SJSA1 (cell line): ENCODE results near the gene KCNMB3. TPM values are rescaled to one million over a fixed set of nuclear protein-coding genes. Genes with fewer than 3 reads are reported as not detected.
"Not testable (repeated sequence)": the region's sequence is repeated elsewhere in the genome, so short reads cannot be mapped to it uniquely, and the experiment has no call there.

Source experiments
- DNase-seq, 2 experiments: peaks; one replicate each; pipeline ENCODE4 v3.0.0-alpha.2; 2015 to 2020; ENCODE audit warnings: low spot score in 2 of 2, low read depth in 1 of 2
- H3K27ac ChIP-seq: fragments of 250-450 bp; sonication (Bioruptor Pico); 2 replicates; pipeline ENCODE4 v1.5.1; 2020; ENCODE audit warnings: mild to moderate bottlenecking, moderate library complexity
- H3K27me3 ChIP-seq: fragments of 250-450 bp; sonication (Bioruptor Pico); replicated peaks from 2 replicates; pipeline ENCODE4 v1.5.1; 2020; ENCODE audit warnings: mild to moderate bottlenecking, moderate library complexity
- H3K36me3 ChIP-seq: fragments of 250-450 bp; sonication (Bioruptor Pico); 2 replicates; pipeline ENCODE4 v1.5.1; 2020; ENCODE audit warnings: mild to moderate bottlenecking
- H3K4me1 ChIP-seq: fragments of 250-450 bp; sonication (Bioruptor Pico); replicated peaks from 2 replicates; pipeline ENCODE4 v1.6.1; 2021; ENCODE audit warnings: mild to moderate bottlenecking
- H3K4me3 ChIP-seq: fragments of 250-450 bp; sonication (Bioruptor Pico); 2 replicates; pipeline ENCODE4 v1.5.1; 2020; ENCODE audit warnings: mild to moderate bottlenecking
- H3K9me3 ChIP-seq: fragments of 250-450 bp; sonication (Bioruptor Pico); replicated peaks from 2 replicates; pipeline ENCODE4 v1.5.1; 2020; ENCODE audit warnings: mild to moderate bottlenecking
- total RNA-seq: library from RNA; depleted of rRNA; stranded (reverse); fragments of >200 nt; shearing (Covaris generic); gene quantifications from 2 replicates; pipeline ENCODE4 v1.2.3, GENCODE V29; 2014

KCNMB3 gene
- total RNA-seq, 1 experiment from 2014 or later: 2.7 TPM

DNA sequence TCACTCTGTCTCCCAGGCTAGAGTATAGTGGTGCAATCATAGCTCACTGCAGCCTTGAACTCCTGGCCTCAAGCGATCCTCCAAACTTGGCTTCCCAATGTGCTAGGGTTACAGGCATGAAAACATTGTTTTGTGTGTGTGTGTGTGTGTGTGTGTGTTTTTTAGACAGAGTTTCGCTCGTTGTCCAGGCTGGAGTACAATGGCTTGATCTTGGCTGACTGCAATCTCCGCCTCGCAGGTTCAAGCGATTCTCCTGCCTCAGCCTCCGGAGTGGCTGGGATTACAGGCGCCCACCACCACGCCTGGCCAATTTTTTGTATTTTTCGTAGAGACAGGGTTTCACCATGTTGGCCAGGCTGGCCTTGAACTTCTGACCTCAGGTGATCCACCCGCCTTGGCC, 6.8 kb upstream of the KCNMB3 start:
- H3K36me3 ChIP-seq, H3K27ac ChIP-seq, H3K4me1 ChIP-seq, DNase-seq, H3K27me3 ChIP-seq, H3K9me3 ChIP-seq, H3K4me3 ChIP-seq: not testable (repeated sequence)

DNA sequence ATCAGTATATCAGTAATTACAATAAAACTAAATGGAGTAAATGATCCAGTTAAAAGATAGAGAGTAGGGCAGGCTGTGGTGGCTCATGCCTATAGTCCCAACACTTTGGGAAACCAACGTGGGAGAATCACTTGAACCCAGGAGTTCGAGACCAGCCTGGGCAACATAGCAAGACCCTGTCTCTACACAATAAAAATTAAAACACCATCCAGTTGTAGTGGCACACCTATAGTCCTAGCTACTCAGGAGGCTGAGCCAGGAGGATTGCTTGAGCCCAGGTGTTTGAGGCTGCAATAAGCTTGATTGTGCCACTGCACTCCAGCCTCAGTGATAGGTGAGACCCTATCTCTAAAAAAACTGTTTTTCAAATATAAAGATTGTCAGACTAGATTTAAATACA, 5.9 kb upstream of the KCNMB3 start:
- DNase-seq: no peak
- H3K4me3 ChIP-seq: no peak overlapping the region
- peaks cover 8% of the 10 kb centered on the region for H3K4me1 ChIP-seq
- H3K9me3 ChIP-seq: peaks cover 9% of the 10 kb centered on the region
- no peaks in the 10 kb centered on the region for H3K27me3 ChIP-seq
- H3K36me3 ChIP-seq: no peaks in the 10 kb centered on the region
- H3K27ac ChIP-seq: no peak overlapping the region

DNA sequence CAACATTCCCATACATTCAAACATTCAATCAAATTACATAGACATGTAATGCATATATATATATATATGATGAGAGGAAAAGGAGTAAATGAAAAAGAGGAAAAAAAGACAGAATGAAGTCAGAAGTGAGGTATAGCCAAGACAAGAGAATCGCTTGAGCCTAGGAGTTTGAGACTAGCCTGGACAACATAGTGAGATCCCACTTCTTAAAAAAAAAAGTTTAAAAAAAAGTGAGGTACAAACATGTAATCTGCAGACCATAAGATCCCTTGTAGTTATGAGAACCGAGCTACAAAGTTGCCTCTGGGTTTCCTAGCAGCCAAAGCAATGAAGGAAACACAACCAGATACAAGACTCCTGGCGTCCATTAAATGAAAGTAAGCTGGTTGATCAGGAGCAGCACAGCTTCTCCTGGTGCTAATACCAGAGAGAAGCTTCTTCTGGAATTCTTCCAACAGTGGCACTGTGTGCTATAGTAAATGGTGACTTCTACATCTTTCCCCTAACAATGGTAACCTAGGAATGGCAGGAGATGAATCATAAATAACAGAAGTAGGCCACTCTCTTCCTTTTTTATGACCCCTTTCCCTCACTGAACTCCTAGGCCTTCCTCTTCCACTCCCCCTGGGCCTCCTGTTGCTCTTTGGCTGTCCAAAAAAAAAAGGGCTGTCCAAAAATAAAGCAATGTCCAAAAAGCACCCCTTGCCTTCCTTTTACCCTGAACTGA, 3.5 kb downstream of the KCNMB3 start:
- Histone ChIP-seq H3K4me1 (no peaks in the 10 kb centered on the region; the same call in 1 of the 2 replicates), H3K9me3 (no peaks in the 10 kb centered on the region), H3K27me3 (no peaks in the 10 kb centered on the region), H3K4me3 (no peak overlapping the region), H3K27ac (no peak overlapping the region), H3K36me3 (peaks cover 19% of the 10 kb centered on the region; the same call in 1 of the 2 replicates)
- no peak for DNase-seq

DNA sequence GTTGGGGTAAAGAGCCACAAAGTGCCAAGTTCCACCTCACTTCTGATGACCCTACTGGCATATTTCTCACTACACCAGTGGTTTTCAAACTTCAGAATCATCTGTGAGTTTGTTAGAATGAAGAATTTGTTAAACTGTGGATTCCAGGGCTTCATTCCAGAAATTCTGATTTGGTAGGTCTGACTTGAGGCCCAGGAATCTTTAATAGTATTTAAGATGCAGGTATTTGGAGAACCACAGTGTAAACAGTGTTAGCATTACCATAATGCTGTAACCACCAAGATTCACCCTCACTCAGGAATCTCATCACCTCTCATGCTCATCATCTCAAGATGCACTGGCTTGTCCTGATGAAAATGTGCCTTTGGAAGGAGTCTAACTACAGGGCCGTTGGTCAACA, 6.0 kb downstream of the KCNMB3 start:
- no peaks in the 10 kb centered on the region; the same call in 1 of the 2 replicates for H3K4me1 ChIP-seq
- H3K9me3 ChIP-seq: no peaks in the 10 kb centered on the region
- peaks cover 9% of the 10 kb centered on the region; the same call in 1 of the 2 replicates for H3K36me3 ChIP-seq
- no peak overlapping the region for H3K4me3 ChIP-seq
- no peaks in the 10 kb centered on the region for H3K27me3 ChIP-seq
- H3K27ac ChIP-seq: no peak overlapping the region
- DNase-seq: no peak

DNA sequence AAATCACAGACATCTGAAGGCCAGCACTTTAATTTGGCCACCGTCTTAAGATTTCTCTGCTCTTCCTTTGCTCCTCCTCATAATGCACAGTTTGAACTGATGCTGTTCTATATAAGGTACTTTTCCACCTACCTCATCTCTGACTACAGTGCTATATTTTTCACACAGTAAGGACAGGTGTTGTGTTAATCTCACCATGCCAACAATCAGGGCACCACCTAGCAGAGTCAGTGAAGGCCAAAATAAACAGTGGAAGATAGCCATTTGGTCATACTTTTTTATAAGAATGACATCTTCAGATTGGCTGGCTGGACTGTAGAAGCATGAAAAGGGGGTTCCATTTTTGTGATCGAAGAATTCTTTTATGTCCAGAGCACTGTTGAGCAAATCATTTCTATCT, 8.1 kb downstream of the KCNMB3 start:
- not testable (repeated sequence) for H3K36me3 ChIP-seq, H3K4me1 ChIP-seq, H3K27ac ChIP-seq, H3K9me3 ChIP-seq, DNase-seq, H3K27me3 ChIP-seq, H3K4me3 ChIP-seq

DNA sequence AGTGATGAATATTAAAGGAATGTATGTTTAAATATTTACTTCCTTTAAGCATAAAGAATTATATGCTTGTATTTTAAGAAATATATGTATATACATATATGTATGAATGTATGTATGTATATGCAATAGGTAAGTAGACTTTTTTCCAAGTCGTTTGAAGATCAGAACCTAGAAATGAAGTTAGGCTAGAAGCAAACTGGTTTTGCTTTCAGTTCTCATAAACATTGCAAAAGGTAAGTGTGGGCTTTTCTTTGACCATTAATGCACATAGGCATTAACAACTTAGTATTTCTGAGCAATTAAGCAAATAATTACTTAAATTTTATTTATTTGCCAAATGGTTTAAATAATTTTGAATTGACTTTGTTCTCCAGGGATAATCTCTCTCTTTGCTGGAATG, 10.6 kb downstream of the KCNMB3 start:
- peaks cover 12% of the 10 kb centered on the region for H3K36me3 ChIP-seq
- H3K27ac ChIP-seq, DNase-seq, H3K9me3 ChIP-seq, H3K4me1 ChIP-seq, H3K4me3 ChIP-seq, H3K27me3 ChIP-seq: not testable (repeated sequence)

DNA sequence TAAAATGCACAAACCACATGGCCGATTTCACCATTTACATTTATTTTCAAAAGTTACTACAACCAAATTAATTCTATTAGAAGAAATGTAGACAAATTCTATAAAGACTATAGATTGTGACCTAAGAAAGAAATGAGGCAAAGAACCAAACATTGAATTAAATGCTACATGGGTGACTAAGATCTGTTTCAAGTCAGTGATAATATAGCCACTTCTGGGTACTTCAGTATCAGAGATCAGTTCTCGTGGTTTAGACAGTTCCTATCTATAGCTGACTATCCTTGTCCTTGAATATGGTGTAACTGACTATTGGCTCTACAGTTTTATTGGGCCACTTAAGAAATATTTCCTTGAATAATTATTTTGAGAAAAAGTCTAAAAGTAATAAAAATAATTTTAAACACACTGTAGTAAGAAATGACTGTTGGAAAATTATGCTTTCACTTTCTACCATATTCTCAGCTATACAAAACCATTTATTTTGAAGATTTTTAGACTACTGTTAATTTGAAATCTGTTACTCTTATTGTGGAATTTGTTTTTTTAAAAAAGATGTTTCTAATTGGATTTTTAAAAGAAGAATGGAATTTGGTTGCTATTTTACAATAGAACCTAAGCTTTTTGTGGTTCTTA, 14.1 kb downstream of the KCNMB3 start:
- no peak for DNase-seq
- Histone ChIP-seq H3K9me3 (no peaks in the 10 kb centered on the region), H3K36me3 (peaks cover 17% of the 10 kb centered on the region), H3K27ac (no peak overlapping the region), H3K27me3 (no peaks in the 10 kb centered on the region), H3K4me1 (no peaks in the 10 kb centered on the region), H3K4me3 (no peak overlapping the region)

DNA sequence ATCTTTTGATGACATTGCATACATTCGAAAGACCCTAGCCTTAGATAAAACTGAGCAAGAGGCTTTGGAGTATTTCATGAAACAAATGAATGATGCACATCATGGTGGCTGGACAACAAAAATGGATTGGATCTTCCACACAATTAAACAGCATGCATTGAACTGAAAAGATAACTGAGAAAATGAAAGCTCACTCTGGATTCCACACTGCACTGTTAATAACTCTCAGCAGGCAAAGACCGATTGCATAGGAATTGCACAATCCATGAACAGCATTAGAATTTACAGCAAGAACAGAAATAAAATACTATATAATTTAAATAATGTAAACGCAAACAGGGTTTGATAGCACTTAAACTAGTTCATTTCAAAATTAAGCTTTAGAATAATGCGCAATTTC, 16.7 kb downstream of the KCNMB3 start:
- no peaks in the 10 kb centered on the region for H3K4me1 ChIP-seq
- no peak for DNase-seq
- no peaks in the 10 kb centered on the region for H3K27me3 ChIP-seq
- no peak overlapping the region for H3K4me3 ChIP-seq
- peaks cover 28% of the 10 kb centered on the region for H3K36me3 ChIP-seq
- no peak overlapping the region for H3K27ac ChIP-seq
- H3K9me3 ChIP-seq: no peaks in the 10 kb centered on the region

DNA sequence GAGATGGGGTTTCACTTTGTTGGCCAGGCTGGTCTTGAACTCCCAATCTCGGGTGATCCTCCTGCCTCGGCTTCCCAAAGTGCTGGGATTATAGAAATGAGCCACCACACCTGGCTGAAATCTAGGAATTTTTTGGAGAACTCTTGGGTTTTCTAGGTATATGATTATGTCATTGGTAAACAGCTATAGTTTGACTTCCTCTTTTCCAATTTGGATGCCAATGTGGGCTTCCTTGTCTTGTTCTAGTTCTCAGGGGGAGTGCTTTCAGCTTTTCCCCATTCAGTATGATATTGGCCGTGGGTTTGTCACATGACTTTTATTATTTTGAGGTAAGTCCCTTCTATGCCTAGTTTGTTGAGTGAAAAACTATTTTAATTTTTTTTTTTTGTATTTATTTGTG, 17.9 kb downstream of the KCNMB3 start:
- Histone ChIP-seq H3K9me3 (no peaks in the 10 kb centered on the region), H3K27me3 (no peaks in the 10 kb centered on the region), H3K4me3 (no peak overlapping the region), H3K4me1 (no peaks in the 10 kb centered on the region), H3K36me3 (peaks cover 30% of the 10 kb centered on the region), H3K27ac (no peak overlapping the region)
- no peak for DNase-seq

DNA sequence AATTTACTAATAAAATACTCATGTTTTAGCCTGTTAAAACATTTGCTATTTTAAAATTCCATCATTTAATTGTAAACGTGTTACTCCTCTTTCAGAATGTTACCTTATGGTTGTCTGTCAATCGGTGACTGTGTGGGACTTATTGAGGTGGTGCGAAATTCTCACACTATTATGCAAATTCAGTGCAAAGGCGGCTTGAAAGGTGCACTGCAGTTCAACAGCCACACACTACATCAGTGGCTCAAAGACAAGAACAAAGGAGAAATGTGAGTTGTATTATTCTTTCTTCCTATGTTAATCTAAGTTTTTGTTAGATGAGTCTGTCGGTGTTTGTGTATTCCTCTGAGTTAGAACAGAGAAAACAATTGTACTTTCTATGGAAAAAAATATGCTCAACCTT, 21.7 kb downstream of the KCNMB3 start:
- DNase-seq: no peak
- no peak overlapping the region for H3K27ac ChIP-seq

DNA sequence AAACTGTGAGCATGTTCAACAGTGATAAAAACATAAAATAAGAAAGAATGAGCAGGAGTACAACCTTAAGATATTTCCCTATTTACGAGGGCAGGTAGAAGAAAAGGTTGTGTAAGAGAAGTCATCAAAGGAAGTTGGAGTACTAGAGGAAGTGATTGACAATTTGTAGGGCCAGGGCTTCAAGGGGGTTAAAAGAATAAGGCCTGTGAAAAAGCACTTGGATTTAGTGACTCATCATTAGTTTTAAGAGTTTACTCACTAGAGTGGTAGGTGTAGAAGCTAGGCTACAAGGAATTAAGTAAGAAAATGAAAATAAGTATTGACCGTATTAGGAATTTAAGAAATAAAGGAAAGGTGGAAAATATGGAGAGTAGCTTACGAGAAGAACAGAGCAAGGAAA, 23.6 kb downstream of the KCNMB3 start:
- Histone ChIP-seq H3K27ac (no peak overlapping the region), H3K4me3 (no peak overlapping the region), H3K4me1 (no peaks in the 10 kb centered on the region), H3K36me3 (peaks cover 19% of the 10 kb centered on the region), H3K27me3 (no peaks in the 10 kb centered on the region), H3K9me3 (no peaks in the 10 kb centered on the region)
- no peak for DNase-seq

More for the DNA sequence above, 21.7 kb downstream of the KCNMB3 start:
- Histone ChIP-seq H3K9me3 (no peaks in the 10 kb centered on the region), H3K4me3 (no peak overlapping the region), H3K4me1 (no peaks in the 10 kb centered on the region), H3K27me3 (no peaks in the 10 kb centered on the region), H3K36me3 (peaks cover 24% of the 10 kb centered on the region)

DNA sequence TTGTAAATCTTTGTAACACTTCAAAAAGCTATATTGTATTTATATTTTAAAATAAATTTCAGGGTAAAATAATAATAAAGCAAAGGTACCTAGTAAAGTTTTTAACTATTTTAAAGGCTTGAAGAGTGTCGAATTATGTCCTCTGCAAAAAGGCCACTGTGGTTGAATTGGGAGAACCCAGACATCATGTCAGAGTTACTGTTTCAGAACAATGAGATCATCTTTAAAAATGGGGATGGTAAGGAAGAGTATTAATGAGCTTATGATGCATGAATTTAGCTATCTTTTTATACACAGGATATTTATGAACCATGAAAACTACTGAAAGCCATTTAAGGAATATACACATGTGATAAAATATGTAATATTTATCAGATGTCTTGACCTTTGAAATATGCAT, 26.3 kb downstream of the KCNMB3 start:
- Histone ChIP-seq H3K36me3 (peaks cover 10% of the 10 kb centered on the region), H3K4me1 (no peaks in the 10 kb centered on the region), H3K9me3 (no peaks in the 10 kb centered on the region), H3K27me3 (no peaks in the 10 kb centered on the region), H3K27ac (no peak overlapping the region), H3K4me3 (no peak overlapping the region)
- no peak for DNase-seq

DNA sequence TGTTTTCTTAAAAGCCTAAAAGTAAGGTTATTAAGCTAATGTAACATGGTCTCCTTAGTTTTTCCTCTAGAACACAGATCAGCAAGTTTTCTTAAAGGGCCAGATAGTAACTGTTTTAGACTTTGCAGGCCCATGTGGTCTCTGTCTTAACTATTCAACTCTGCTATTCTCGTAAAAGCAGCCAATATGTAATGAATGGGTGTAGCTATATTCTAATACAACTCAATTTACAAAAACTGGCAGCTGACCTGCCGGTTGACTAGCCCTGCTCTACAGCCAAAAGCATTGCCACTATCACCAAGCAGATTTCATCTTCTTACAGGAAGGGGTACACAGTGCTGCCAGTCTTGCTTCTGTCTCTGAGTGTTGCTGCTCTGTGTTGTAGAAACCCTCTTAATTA, 27.4 kb downstream of the KCNMB3 start:
- no peak for DNase-seq
- H3K4me1 ChIP-seq: no peaks in the 10 kb centered on the region
- no peak overlapping the region for H3K4me3 ChIP-seq
- H3K36me3 ChIP-seq: peaks cover 7% of the 10 kb centered on the region
- H3K27me3 ChIP-seq: no peaks in the 10 kb centered on the region
- H3K27ac ChIP-seq: no peak overlapping the region
- H3K9me3 ChIP-seq: no peaks in the 10 kb centered on the region

DNA sequence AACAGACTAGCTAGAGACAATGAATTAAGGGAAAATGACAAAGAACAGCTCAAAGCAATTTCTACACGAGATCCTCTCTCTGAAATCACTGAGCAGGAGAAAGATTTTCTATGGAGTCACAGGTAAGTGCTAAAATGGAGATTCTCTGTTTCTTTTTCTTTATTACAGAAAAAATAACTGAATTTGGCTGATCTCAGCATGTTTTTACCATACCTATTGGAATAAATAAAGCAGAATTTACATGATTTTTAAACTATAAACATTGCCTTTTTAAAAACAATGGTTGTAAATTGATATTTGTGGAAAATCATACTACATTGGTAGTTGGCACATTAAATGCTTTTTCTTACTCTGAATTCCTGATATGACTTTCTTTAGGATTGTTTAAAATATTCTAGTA, 32.7 kb downstream of the KCNMB3 start:
- H3K4me3 ChIP-seq, H3K4me1 ChIP-seq, H3K36me3 ChIP-seq, DNase-seq, H3K9me3 ChIP-seq, H3K27me3 ChIP-seq, H3K27ac ChIP-seq: not testable (repeated sequence)

DNA sequence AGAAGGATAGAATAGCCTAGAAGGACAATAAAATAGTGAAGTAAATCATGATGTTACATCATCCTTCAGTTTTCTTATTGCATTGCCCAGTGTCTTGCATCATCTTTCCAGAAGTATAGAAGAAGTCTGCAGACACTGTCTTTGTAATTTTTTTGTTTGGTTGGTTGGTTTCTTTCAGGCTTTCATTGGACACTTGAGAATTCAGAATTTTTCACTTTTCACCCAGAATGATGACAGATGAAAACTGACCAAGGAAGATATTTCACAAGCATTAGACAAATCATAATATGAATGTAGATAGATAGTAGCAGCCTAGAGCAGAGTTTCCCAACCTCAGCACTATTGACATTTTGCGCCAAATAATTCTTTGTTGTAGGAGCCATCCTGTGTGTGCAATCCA, 35.4 kb downstream of the KCNMB3 start:
- not testable (repeated sequence) for H3K27me3 ChIP-seq, H3K4me3 ChIP-seq, H3K4me1 ChIP-seq, H3K27ac ChIP-seq, DNase-seq, H3K9me3 ChIP-seq
- H3K36me3 ChIP-seq: peaks cover 14% of the 10 kb centered on the region
